Measurements from ENCODE around the gene MSL2.

- no peak for TF ChIP-seq POLR2A (IDR thresholded peaks at IDR 0.05; ENCODE audit: low read depth, low read length)
- no peak for TF ChIP-seq POLR2AphosphoS5 (IDR thresholded peaks at IDR 0.05; ENCODE audit: low read depth, low read length)
These were observed 46.5 kb downstream of the MSL2 start for GRCh38 chr3:136149667-136150066.

Measured in GM12891 (cell line).